IPS-NIHi7 (cell line): ENCODE measurements around the gene SCAMP1.
"Not testable (repeated sequence)": the region's sequence is repeated elsewhere in the genome, so short reads cannot be mapped to it uniquely, and the experiment has no call there.

Experiments used
- DNase-seq: peaks from one replicate; pipeline ENCODE4 v3.0.0; 2012; ENCODE audit warnings: mixed read lengths; ENCODE audit errors: extremely low spot score

The SCAMP1 gene

DNA sequence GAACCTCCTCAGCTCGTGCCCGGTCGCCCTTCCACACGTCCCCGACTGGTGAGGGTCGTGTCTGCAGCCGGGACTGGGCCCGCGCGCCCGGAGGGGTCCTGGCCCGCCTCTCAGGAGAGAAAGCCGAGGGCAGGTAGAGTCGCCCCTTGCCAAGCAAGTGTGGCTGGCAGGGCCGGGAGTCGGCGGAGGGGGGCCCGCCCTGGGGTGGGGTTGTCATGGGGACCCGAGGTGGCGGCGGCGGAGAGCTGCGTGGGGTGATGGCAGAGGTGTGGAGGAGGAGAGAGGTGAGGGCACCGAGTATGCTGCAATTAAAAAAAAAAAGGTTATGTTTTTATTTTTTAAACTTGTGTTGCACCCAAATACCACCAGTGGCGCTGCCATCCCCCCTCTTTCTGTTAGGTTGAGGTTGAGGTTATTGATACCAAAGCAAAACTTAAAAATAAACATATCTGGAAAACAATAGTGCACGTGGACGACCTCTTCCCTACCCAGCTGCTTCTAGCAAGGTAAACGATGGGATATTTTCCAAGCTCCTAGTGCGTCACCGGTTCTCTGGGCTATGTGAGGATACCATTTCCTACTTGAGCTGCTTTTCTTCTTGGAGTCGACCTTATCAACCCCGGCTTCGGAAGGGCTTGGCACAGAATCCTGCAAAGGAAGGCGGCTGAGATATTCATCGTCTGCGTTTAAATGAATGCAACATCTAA is 660 bp downstream of the SCAMP1 start:
- peak; percentile 62 for DNase-seq

DNA sequence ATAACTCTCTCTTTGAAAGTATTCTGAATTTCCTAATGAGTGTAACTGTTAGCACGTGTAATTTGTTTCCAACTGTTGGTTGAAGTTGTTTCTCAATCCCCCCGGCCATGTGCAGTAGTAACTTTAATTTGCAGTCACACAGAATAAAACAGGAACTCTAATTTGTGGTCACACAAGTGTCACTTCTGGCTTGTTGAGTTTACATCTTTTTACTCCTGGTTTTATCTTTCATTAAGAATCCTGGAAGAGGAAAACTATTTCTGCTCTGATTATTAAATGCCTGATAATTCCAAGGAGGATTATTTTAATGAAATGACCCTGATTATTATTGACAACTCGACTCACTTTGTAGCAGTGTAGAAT is 1.2 kb downstream of the SCAMP1 start:
- DNase-seq, result no peak

DNA sequence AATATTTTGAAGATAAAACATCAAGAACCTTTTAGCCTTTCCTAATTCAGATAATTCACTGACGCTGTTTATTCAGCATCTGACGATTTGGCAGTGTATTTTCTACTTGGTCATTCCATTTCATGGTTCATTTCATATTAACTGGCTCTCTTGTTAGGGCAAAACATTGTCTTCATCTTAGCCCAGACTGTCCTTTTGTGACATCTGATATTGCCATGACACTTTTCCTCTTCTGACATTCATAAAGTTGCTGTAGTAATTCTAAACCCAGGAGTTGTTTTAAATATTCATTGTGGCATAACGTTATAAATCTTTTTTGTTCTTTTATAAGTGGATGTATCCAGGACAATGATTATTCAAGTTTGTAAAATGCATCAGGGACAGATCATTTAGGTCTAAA is 1.8 kb downstream of the SCAMP1 start:
- no peak for DNase-seq

DNA sequence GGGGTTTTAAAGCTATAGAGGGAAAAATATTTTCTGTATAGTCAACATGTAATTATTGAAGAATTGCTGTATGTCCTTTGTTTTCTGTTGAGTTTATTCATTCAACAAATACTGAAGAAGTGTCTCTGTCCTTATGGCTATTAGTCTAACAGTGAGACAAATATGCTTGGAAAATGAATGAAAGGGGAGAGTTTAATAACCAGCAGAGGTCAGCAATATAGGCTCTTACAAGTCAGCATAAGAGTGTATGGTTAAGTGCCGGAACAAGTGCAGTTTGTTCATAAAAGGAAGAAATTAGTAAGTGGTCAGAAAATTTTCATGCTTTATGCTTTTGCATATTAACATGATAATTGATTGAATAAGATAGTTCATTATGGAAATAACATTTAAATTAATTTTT is 3.6 kb downstream of the SCAMP1 start:
- no peak for DNase-seq

DNA sequence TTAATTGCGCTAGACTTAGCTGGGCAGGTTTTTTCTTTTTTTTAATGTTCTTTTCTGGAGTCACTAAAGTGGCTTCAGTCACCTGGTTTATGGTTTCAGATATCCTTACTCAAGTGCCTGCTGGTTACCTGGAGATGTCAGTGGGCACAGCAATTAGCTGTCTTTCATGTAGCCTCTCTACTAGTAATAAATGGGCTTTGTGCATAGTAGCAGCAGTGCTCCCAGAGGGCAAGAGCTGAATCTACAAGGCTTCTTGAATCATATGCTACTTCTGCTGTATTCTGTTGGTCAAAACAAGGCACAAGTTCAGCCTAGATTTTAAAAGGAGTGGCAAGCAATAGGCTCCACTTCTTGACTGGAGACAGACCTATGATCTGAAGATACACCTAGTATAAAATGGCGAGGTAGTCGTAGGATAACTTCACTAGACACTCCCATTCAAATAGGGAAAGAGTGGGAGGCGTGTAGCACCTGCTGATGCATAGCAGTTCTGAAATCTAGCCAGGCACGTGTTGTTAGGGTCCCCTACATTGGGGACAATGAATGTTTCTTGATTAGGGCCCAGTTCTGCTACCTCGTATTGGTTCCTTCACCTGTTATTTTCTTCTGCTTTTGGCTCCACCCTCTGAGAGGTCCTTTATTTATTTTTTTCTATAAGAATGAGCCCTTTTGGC is 7.0 kb downstream of the SCAMP1 start:
- no peak for DNase-seq

DNA sequence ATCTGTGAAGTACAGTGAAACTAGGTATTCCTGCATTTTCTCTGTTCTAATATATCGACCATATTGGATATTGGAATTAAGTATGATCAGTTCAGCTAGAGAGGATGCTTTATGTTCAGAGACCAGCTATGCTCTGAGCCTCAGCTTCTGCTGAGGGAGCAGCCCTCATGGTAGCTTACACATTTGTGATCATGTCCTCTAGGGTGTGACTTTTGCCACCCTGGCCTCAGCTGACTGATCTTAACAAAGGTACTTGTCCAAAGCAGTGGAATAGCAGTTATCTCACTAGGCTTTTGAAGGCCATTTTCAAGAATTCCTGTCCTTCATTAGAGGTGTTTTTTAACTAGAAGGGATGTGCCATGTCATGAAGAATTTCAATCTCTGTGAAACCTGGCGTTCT is 9.3 kb downstream of the SCAMP1 start:
- no peak for DNase-seq

DNA sequence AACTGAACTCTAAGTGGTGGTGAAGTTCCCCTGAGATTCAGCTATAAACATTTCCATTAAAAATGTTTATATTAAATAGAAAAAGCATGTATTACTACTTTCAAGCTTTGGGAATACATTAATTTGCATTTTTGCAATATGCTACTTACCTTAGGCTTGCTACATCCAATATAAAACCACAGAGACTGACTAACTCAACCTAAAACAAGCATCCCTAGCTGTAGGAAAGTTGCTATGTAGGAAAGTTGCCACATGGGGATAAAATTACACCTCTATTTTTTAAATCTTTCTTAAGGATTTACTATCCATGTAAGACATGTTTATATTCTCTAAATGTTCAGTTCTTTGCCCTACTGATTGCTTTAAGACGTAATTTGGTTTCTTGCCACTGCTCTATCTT is 12.8 kb downstream of the SCAMP1 start:
- DNase-seq, result no peak

DNA sequence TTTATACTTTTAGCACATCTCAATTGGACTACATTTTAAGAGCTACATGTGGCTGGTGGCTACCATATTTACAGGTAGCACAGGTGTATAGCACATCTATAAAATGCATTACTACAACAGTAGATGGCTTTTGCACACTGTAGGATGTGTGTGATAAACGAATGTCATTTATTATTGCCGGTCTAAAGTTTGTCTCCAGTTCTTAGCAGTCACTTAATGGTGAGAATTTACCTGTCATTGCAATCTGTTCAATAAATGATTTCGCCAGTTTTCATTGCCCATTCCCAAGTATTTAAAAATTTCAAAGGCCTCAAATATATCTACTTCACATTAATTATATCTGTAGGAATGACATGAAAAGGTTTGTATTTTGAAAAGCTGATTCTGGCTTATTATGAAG is 15.9 kb downstream of the SCAMP1 start:
- no peak for DNase-seq

DNA sequence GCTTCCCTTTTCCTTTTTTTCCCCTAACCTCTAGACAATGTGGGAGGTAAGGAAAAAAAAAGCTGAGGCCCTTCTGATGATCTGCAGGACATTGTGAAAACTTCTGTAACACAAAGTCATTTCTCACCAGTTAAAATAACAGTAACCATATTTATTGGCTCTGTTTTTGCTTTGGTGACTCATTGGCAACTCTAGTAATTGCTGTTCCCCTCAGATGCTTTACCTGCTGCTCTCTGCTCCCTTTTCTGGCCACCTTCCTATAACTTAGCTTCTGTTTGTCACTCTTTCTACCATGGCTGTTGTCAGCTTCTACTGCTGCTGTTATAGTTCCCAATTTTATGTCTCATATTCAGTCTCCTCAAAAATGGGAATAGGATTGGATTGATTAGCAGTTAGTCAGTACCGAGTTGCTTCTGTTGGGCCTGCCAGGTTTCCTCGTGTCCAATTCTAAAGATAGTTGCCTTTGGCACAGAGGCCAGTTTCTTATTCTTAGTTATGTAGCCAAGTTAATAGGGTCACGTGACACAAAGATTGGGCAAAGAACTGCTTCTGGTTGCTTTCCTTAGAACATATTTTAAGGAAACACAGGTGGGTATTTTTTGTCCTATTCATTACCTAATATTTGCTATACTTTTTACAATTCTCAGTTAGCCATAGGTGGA is 16.8 kb downstream of the SCAMP1 start:
- DNase-seq, result no peak

DNA sequence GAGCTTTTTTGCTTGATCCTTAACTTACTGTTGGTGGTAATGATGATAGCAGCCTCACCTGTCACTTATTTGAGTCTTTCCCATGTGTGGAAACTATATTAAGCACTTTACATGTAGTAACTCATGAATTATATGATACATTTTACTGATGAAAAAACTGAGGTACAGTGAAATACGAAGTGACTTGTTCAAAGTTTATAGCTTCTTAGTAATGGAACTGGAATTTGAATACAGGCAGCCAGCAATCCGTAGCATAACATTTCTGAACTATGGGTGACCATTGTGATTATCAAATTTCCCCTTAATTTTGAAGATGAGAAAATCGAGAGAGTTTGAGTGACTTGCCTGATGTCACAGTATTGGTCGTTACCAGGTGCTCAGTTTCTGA is 17.3 kb downstream of the SCAMP1 start:
- no peak for DNase-seq

DNA sequence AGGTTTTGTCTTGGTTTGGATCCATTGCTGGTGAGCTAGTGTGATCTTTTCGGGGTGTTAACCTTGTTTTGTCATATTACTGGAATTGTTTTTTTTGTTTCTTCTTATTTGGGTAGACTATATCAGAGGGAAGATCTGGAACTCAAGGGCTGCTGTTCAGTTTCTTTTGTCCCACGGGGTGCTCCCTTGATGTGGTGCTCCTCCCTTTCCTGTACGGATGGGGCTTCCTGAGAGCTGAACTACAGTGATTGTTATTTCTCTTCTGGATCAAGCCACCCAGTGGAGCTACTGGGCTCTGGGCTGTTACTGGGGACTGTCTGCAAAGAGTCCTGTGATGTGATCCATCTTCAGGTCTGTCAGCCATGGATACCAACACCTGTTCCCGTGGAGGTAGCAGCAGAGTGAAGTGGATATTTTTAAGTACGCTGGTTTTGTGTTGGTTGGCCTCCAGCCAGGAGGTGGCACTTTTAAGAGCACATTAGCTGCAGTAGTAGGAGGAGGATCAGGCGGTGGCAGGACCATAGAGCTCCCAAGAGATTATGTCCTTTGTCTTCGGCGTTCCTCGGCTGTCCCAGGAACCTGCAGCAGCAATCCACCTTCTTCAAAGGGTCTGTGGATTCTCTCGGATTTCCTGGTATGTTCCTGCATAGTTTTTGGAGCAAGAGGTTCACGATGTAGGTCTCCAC is 27.2 kb downstream of the SCAMP1 start:
- DNase-seq, result no peak

DNA sequence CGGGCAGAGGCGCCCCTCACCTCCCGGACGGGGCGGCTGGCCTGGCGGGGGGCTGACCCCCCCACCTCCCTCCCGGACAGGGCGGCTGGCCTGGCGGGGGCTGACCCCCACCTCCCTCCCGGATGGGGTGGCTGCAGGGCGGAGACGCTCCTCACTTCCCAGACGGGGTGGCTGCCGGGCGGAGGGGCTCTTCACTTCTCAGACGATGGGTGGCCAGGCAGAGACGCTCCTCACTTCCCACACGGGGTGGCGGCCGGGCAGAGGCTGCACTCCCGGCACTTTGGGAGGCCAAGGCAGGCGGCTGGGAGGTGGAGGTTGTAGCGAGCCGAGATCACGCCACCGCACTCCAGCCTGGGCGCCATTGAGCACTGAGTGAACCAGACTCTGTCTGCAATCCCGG is 30.9 kb downstream of the SCAMP1 start:
- DNase-seq, result not testable (repeated sequence)

DNA sequence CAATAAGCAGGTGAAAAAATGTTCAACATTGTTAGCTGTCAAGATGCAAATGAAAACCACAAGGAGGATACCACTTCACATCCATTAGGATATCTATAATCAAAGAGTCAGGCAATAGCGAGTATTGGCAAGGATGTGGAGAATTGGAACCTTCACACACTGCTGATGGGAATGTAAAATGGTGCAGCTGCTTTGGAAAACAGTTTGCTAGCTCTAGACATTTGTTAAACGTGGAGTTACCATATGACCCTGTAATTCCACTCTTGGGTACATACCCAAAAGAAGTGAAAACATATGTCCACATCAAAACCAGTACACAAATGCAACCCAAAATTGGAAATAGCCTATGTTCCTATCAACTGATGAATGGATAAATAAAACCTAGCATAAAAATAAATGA is 37.4 kb downstream of the SCAMP1 start:
- DNase-seq, result no peak

DNA sequence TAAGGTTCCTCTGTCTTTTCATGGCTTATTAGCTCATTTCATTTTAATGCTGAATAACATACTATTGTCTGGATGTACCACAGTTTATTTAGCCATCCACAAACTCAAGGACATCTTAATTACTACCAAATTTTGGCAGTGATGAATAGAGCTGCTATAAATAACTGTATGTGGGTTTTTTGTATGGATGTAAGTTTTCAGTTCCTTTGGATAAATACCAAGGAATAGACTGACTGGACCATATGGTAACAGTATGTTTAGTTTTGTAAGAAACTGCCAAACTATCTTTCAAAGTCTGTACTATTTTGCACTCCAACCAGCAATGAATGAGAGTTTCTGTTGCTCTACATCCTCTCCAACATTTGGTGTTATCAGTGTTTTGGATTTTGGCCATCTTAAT is 38.7 kb downstream of the SCAMP1 start:
- DNase-seq, result no peak

DNA sequence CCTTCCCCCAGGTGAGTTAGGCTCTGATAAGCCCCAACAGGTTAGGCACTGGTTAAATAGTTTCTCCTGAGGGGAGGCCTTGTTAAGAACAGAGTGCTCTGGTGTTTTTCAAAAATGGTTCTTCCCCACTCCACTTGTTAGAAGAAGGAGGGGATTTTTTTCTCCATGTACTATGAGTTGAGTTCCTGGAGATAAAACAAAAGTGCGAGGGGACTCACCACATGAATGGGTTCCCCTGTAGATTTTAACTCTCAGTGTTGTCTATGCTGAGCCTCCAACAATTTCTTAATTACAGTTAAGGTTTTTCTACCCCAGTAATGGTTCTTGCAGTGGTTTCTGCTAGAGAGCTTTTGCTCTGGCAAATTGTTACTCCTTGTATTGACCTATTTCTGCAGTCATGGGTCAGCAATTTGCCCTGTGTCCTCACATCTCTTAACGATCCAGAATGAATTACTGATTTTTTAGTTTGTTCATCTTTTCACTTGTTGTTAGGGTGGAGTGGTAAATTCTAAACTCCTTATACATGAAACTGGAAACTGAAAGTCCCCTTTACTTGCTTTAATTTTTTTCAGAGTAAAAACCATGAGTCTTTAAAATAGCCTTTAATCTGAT is 44.4 kb downstream of the SCAMP1 start:
- DNase-seq, result no peak

DNA sequence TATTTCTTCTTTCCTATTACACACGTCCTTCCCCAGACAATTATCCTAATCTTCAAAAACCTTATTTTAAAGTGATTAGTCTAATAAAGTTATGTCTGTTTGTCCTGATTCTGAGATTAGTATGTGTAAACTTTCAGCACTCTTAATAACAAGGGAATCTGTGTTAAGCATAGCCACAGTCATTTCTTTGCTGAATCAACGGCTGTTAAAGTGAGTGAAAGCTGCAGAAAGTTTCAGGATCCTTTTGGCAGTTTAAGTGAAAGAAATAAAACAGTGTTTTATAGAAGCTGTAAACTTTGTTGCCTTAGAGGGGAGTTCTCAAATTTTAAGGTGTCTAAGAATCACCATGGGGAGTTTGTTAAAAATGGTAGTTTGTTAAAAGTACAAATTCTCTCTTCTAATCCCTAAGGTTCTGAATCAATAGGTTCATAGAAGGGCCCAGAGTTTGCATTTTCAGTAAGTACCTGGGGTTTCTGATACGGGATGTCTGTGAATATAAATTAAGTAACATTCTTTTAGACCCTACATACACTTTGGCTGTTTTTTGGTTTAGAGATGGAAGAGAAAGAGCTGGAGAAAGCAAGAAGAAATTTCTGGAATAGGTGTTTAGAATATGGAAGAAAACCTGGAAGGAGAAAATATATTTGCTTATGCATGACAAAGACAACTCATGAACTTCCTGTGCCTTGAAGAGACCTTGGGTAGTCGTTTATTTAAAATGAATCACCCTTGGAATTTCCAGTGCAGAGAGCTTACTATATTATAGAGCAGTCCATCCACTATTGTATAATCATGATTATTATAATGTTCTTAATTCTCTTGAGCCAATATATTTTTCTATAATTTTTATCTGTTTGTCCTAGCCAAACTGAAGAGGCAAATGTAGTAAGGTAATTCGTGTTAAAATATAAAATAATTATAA is 45.7 kb downstream of the SCAMP1 start:
- no peak for DNase-seq

DNA sequence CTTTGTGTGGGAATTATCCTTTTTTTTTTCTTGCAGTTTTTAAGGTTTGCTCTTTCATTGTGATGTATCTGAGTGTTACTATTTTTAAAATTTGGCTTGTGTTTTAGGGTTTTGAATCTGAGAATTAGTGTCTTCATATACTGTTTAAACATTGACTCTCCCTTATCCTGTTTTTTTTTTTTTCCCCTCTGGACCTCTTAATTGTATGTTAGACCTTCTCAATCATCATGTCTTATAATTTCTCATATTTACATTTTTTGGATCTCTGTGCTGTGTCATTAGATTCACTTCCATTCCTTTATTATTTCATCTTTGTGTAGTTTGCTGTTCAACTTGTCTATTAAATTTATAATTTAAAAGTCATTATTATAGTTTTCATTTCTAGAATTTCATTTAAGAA is 47.0 kb downstream of the SCAMP1 start:
- no peak for DNase-seq

DNA sequence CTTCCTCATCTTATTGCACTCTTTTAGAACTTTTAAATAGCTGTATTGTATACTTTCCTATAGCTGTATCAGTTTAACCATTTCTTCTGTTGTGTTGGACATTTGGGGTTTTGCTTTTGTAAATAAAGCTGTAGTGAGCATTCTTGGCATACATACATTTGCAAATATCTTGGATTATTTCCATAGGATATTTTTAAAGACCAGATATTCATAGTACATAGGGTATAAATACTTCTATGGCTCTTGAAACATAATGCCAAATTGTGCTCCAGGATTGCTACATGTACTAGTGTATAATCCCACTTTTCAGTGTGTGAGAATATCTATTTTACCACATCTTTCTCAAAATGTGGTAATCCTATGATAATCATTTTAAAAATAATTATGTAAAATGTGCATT is 51.2 kb downstream of the SCAMP1 start:
- DNase-seq, result no peak

DNA sequence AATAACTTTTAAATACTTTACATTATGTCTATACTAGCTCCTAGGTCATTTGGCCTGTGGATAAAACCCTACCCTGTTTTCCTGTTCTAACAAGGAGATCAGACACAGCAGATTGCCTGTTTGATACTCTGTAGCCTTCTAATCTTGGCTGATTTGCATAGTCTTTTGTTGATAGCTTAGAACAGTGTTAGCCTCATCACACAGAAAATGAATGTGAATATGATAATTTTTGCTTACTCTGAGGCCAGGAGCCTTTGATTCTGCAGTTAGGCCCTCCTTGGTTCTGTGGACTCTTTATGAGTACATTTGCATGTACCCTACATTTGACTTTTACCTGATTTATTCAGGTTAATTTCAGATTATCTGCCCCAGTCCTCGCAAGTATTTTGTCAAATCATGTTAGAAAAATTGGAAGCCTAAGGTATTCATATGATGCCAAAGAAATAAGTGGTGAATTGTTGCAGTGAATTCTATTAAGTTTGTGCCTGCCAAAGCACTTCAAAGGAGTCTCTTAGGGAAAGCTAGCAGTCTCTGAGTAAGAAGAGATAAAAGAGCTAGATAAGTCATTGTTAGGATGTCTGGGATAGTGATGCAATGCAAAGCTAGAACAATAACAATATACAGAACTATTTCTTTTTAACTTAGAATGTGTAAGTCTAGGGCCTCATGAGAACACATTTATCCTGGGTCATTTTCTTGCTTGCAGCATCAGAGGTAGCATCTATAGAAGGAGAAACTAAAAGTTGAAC is 56.4 kb downstream of the SCAMP1 start:
- no peak for DNase-seq

DNA sequence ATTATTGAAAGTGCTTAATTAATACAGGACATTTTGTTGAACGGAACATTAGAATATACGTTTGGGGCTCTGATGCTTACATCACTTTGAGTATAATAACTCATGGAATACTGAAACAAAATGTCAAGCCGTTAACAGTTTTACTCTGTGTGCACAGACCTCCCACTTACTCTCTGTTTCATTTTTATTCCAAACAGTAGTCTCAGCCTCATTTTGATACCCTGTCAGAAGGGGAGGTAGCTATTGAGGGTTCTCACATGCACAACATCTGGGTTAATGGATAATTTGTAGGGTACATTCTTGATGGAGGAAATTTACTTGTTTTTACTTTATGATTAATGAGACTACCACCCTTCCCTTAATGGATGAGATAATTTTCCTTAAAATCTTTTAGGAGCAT is 59.0 kb downstream of the SCAMP1 start:
- DNase-seq, result no peak

DNA sequence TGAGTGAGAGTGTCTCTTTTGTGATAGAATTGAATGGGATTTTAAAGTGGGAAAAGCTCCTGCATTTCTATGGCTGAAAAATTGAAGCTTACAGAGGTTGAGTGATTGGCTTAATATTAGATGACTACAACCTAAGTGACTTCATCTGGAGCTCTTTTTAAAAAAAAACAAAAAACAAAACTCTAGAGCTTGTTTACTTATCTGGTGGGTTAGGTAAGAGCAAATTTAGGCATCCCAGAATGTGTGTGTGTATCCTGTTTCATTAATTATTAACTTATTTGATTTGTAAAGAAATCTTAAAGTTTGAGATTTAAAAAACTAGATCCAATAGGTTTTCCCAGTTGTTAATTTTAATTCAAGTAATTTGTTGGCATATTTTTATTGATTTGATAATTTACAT is 60.1 kb downstream of the SCAMP1 start:
- no peak for DNase-seq
